BLaER1 (cell line): ENCODE data around the gene GPC6.

Source experiments
- H3K27ac ChIP-seq: shearing (Covaris generic); formaldehyde crosslinking; 2 replicates; pipeline ENCODE4 v1.8.1; 2022
- H3K27me3 ChIP-seq: shearing (Covaris generic); formaldehyde crosslinking; 2 replicates; pipeline ENCODE4 v1.8.1; 2022
- H3K36me3 ChIP-seq: shearing (Covaris generic); formaldehyde crosslinking; 2 replicates; pipeline ENCODE4 v1.8.1; 2022
- H3K4me1 ChIP-seq: shearing (Covaris generic); formaldehyde crosslinking; 2 replicates; pipeline ENCODE4 v1.8.1; 2022
- H3K4me2 ChIP-seq: shearing (Covaris generic); formaldehyde crosslinking; 2 replicates; pipeline ENCODE4 v1.8.1; 2022
- H3K4me3 ChIP-seq: shearing (Covaris generic); formaldehyde crosslinking; 2 replicates; pipeline ENCODE4 v1.8.1; 2022
- H3K9ac ChIP-seq: shearing (Covaris generic); formaldehyde crosslinking; 2 replicates; pipeline ENCODE4 v1.8.1; 2022
- H3K9me3 ChIP-seq: shearing (Covaris generic); formaldehyde crosslinking; 2 replicates; pipeline ENCODE4 v1.8.1; 2022
- H4K20me1 ChIP-seq: shearing (Covaris generic); formaldehyde crosslinking; 2 replicates; pipeline ENCODE4 v1.8.1; 2022
- Cebpa-rat ChIP-seq: shearing (Covaris generic); IDR thresholded peaks from 2 replicates; pipeline ENCODE4 v1.8.1; 2022

Gene GPC6

DNA sequence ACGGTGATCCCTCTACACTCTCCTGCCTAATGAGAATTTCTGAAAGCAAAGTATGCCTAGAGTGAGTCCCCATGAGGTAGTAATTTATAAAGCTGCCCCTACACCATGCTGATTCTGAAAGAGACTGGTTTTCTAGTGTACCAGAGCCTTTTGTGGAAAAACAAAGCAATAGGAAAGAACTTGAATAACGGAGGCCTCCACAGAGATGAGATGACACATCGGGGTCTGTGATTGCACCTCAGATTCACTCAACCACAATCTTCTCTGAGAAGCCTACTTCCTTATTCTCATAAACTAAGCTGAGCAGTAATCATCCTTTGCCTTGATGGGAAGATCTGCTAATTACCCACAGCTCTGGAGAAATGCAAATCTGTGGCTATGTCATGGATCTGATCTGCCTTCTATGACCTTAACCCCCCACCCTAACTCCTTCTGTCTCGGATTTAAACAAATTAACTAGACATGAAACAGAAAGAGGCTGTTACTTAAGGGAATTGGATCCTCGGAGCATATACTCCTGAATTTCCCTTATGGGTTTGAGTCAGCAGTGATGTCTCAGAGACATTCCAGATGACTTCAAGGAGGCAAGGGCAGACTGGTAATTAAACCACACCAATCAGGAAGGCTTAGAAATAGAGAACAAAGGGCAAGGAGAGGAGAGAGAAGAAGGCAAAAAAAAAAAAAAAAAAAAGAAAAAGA, 1124.8 kb downstream of the GPC6 start:
- Histone ChIP-seq H3K9me3 (no peaks in the 10 kb centered on the region), H3K4me1 (no peaks in the 10 kb centered on the region), H3K36me3 (no peaks in the 10 kb centered on the region), H3K4me2 (no peak overlapping the region), H3K9ac (no peak overlapping the region), H4K20me1 (no peaks in the 10 kb centered on the region), H3K27me3 (no peaks in the 10 kb centered on the region), H3K4me3 (no peak overlapping the region), H3K27ac (no peak overlapping the region)
- TF ChIP-seq Cebpa-rat: no peak

DNA sequence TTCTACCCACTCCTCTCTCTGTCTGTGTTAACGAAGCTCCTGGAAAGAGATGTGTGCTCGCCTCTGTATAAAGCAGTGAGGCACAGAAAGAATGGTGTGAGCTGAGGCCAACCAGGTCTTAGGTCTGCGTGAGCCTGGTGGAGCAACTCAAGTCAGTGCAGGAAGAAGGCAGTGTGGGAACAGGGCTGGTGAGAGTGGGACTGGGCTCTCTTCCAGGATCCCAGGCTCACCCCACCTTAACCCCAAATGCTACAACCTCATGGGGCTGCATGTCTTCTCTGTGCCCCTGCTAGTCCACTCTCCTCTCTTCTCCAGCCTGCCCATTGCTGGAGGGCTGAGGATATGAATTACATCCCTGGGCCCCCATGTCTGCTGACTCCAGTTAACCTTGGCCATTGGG, 1125.5 kb downstream of the GPC6 start:
- Histone ChIP-seq H3K9me3 (no peaks in the 10 kb centered on the region), H3K9ac (no peak overlapping the region), H4K20me1 (no peaks in the 10 kb centered on the region), H3K36me3 (no peaks in the 10 kb centered on the region), H3K4me3 (no peak overlapping the region), H3K27ac (no peak overlapping the region), H3K4me1 (no peaks in the 10 kb centered on the region), H3K27me3 (no peaks in the 10 kb centered on the region), H3K4me2 (no peak overlapping the region)
- no peak for TF ChIP-seq Cebpa-rat

GRCh38 chr13:94353167-94353710, 1126.6 kb downstream of the GPC6 start:
- no peak for TF ChIP-seq Cebpa-rat
- no peak overlapping the region for H3K9ac ChIP-seq
- no peaks in the 10 kb centered on the region for H3K36me3 ChIP-seq
- H3K27me3 ChIP-seq: no peaks in the 10 kb centered on the region
- no peak overlapping the region for H3K4me2 ChIP-seq
- no peaks in the 10 kb centered on the region for H4K20me1 ChIP-seq
- no peaks in the 10 kb centered on the region for H3K4me1 ChIP-seq
- H3K4me3 ChIP-seq: no peak overlapping the region
- H3K9me3 ChIP-seq: no peaks in the 10 kb centered on the region
- H3K27ac ChIP-seq: no peak overlapping the region

DNA sequence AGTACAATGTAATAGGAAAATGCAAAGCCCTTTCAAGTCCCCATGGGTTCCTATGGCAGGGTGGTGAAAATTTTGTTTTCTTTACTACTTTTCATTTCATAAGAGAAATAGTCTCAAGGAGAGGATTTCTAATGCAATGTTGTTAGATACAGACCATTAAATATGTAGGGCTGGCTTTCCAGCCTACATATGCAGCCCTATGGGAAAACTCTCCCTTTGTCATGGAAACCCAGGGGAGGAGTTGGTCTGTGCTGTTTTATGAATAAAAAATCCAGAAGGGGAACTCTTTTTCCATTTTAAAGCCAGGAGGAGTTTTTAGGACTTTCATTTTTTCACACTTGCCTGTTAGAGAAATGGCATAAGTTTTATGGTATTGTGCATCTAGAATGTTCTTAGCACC, 1133.3 kb downstream of the GPC6 start:
- H3K4me1 ChIP-seq: no peaks in the 10 kb centered on the region
- no peak overlapping the region for H3K27ac ChIP-seq
- H3K27me3 ChIP-seq: no peaks in the 10 kb centered on the region
- H3K36me3 ChIP-seq: no peaks in the 10 kb centered on the region
- no peak overlapping the region for H3K9ac ChIP-seq
- H4K20me1 ChIP-seq: no peaks in the 10 kb centered on the region
- H3K9me3 ChIP-seq: no peaks in the 10 kb centered on the region
- TF ChIP-seq Cebpa-rat: no peak
- no peak overlapping the region for H3K4me3 ChIP-seq
- no peak overlapping the region for H3K4me2 ChIP-seq

DNA sequence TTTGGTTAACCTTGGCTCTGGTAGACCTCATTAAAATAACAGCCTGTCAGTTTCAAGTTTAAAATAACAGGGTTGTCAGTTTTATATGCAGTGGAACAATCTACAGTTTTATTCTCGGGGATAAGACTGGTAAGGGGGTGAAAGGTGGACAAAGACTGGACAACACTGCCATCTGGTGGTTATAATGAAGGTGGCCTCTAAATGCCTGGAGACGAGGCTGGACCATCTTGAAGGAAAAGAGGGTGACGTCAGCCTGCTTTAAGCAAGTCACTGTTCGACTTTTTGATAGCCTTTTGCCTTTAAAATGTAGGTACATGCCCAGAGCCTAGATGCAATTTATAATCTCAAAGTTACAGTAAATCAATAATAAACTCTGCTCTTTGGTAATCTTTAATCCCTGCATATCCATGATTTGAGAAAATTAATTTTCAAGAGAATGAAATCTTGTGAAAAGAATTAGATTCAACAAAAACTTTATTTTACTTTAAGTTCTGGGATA, 1135.9 kb downstream of the GPC6 start:
- Histone ChIP-seq H3K4me3 (no peak overlapping the region), H3K9me3 (no peaks in the 10 kb centered on the region), H3K4me1 (no peaks in the 10 kb centered on the region), H3K4me2 (no peak overlapping the region), H3K27me3 (no peaks in the 10 kb centered on the region), H3K36me3 (no peaks in the 10 kb centered on the region), H4K20me1 (no peaks in the 10 kb centered on the region), H3K9ac (no peak overlapping the region), H3K27ac (no peak overlapping the region)
- TF ChIP-seq Cebpa-rat: no peak

GRCh38 chr13:94366677-94367076, 1140.1 kb downstream of the GPC6 start:
- Histone ChIP-seq H3K4me1 (no peaks in the 10 kb centered on the region), H3K27ac (no peak overlapping the region), H3K4me3 (no peak overlapping the region), H3K36me3 (no peaks in the 10 kb centered on the region), H4K20me1 (no peaks in the 10 kb centered on the region), H3K27me3 (no peaks in the 10 kb centered on the region), H3K4me2 (no peak overlapping the region), H3K9me3 (no peaks in the 10 kb centered on the region), H3K9ac (no peak overlapping the region)
- no peak for TF ChIP-seq Cebpa-rat

DNA sequence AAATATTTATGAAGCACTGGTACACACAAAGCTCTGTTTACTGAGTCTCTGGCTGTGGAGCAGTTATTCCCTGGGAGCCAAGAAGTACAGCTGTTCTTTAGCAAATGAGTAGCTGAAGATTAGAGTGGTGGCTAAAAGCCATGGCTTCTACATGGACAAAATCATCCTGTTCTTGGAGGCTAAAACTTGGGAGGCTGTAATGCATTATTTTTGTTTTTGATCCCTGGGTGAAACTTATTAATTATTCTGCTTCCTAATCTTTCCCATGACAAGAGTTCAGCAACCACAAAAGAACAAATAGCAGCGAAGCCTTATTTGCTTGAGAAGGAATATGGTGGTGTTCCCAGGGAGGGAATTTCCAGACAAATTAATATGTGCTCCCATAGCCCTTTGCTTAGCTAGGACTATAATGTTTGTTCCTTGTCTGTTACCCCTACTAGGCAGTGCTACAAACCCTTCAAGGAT, 1143.4 kb downstream of the GPC6 start:
- no peaks in the 10 kb centered on the region for H3K36me3 ChIP-seq
- no peak overlapping the region for H3K4me2 ChIP-seq
- no peak overlapping the region for H3K4me3 ChIP-seq
- no peak for TF ChIP-seq Cebpa-rat
- H4K20me1 ChIP-seq: no peaks in the 10 kb centered on the region
- H3K9me3 ChIP-seq: no peaks in the 10 kb centered on the region
- H3K4me1 ChIP-seq: no peaks in the 10 kb centered on the region
- H3K27me3 ChIP-seq: no peaks in the 10 kb centered on the region
- H3K27ac ChIP-seq: no peak overlapping the region
- H3K9ac ChIP-seq: no peak overlapping the region

- H3K4me2 ChIP-seq: no peak overlapping the region
- H3K27me3 ChIP-seq: no peaks in the 10 kb centered on the region
- no peaks in the 10 kb centered on the region for H3K9me3 ChIP-seq
- TF ChIP-seq Cebpa-rat: no peak
- H3K36me3 ChIP-seq: no peaks in the 10 kb centered on the region
- no peak overlapping the region for H3K27ac ChIP-seq
- no peaks in the 10 kb centered on the region for H3K4me1 ChIP-seq
- H3K9ac ChIP-seq: no peak overlapping the region
- no peak overlapping the region for H3K4me3 ChIP-seq
- H4K20me1 ChIP-seq: no peaks in the 10 kb centered on the region
Observed at GRCh38 chr13:94371855-94372254, 1145.2 kb downstream of the GPC6 start.

- Histone ChIP-seq H3K27ac (no peak overlapping the region), H3K27me3 (no peaks in the 10 kb centered on the region), H3K36me3 (no peaks in the 10 kb centered on the region), H4K20me1 (no peaks in the 10 kb centered on the region), H3K9ac (no peak overlapping the region), H3K9me3 (no peaks in the 10 kb centered on the region), H3K4me1 (no peaks in the 10 kb centered on the region), H3K4me3 (no peak overlapping the region), H3K4me2 (no peak overlapping the region)
- TF ChIP-seq Cebpa-rat: no peak
Observed at GRCh38 chr13:94382517-94382916, 1155.9 kb downstream of the GPC6 start.

DNA sequence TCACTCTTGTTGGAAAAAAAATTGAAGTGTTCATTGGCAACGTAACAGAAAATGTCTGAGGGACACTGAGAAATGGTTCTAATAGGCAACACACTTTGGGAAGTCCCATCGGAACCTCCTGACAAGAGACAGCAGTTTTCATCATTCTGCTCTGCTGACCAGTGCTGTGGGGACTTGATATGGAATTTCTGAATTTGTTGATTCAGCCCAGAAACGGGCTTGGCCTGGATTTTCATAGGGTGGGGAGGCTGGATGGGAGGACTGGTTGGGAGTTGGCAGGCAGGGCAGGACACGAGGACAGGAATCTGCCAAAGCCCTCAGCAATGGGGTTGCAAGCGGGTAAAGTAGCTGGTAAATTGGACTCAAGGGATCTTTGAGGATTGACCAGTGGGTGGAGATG, 1156.4 kb downstream of the GPC6 start:
- no peaks in the 10 kb centered on the region for H3K36me3 ChIP-seq
- H3K27ac ChIP-seq: no peak overlapping the region
- H3K9ac ChIP-seq: no peak overlapping the region
- H3K4me3 ChIP-seq: no peak overlapping the region
- H3K9me3 ChIP-seq: no peaks in the 10 kb centered on the region
- no peaks in the 10 kb centered on the region for H3K27me3 ChIP-seq
- H4K20me1 ChIP-seq: no peaks in the 10 kb centered on the region
- no peak overlapping the region for H3K4me2 ChIP-seq
- TF ChIP-seq Cebpa-rat: no peak
- H3K4me1 ChIP-seq: no peaks in the 10 kb centered on the region
